Fibroblast of villous mesenchyme (primary cell): ENCODE data around the gene EMILIN2. TPM values are rescaled to one million over a fixed set of nuclear protein-coding genes. Genes with fewer than 3 reads are reported as not detected.
"Not testable (repeated sequence)": the region's sequence is repeated elsewhere in the genome, so short reads cannot be mapped to it uniquely, and the experiment has no call there.

Source experiments
- DNase-seq: peaks from one replicate; pipeline ENCODE4 v3.0.0-alpha.2; 2010; ENCODE audit warnings: low read depth
- H3K4me3 ChIP-seq: 2 replicates; pipeline ENCODE4 v1.5.1; 2011; ENCODE audit warnings: low read depth, mild to moderate bottlenecking, low read length
- CTCF ChIP-seq: IDR thresholded peaks from 2 replicates; pipeline ENCODE4 v1.5.1; 2012; ENCODE audit warnings: low read depth, mild to moderate bottlenecking, low read length; ENCODE audit not compliant: insufficient read depth
- total RNA-seq: library from RNA; depleted of rRNA; stranded (reverse); fragments of >200 nt; gene quantifications from 2 replicates; pipeline ENCODE4 v1.2.3, GENCODE V29; 2012

The EMILIN2 gene
- total RNA-seq, 1 donor = 16.4 TPM

- no peak for TF ChIP-seq CTCF
Measured at GRCh38 chr18:2912357-2913299, 65.8 kb downstream of the EMILIN2 start.

GRCh38 chr18:2913398-2914005, 66.7 kb downstream of the EMILIN2 start:
- TF ChIP-seq CTCF = no peak
- DNase-seq = no peak
- no peak overlapping the region for H3K4me3 ChIP-seq

More at GRCh38 chr18:2912357-2913299, 65.8 kb downstream of the EMILIN2 start:
- no peak for DNase-seq
- H3K4me3 ChIP-seq = no peak overlapping the region

- DNase-seq = peak; percentile 27
Measured at GRCh38 chr18:2914185-2914880, 67.5 kb downstream of the EMILIN2 start.

GRCh38 chr18:2914881-2915240, 68.1 kb downstream of the EMILIN2 start:
- no peak overlapping the region for H3K4me3 ChIP-seq
- peak; percentile 29 for DNase-seq
- TF ChIP-seq CTCF = no peak

More at GRCh38 chr18:2914185-2914880, 67.5 kb downstream of the EMILIN2 start:
- no peak for TF ChIP-seq CTCF
- no peak overlapping the region for H3K4me3 ChIP-seq

- not testable (repeated sequence) for H3K4me3 ChIP-seq, DNase-seq
Measured at GRCh38 chr18:2915486-2915885, 68.7 kb downstream of the EMILIN2 start.

GRCh38 chr18:2916184-2916583, 69.4 kb downstream of the EMILIN2 start:
- no peak for DNase-seq
- no peak for TF ChIP-seq CTCF
- H3K4me3 ChIP-seq = no peak overlapping the region
